GM21576 (cell line): Measurements from ENCODE around the gene MORC2.

Experiments used
- ATAC-seq: cut with Tn5 transposase; IDR thresholded peaks from one replicate; pipeline ENCODE4 v1.9.1; 2021; ENCODE audit warnings: mild to moderate bottlenecking, moderate library complexity; ENCODE audit not compliant: unreplicated experiment

Gene MORC2

DNA sequence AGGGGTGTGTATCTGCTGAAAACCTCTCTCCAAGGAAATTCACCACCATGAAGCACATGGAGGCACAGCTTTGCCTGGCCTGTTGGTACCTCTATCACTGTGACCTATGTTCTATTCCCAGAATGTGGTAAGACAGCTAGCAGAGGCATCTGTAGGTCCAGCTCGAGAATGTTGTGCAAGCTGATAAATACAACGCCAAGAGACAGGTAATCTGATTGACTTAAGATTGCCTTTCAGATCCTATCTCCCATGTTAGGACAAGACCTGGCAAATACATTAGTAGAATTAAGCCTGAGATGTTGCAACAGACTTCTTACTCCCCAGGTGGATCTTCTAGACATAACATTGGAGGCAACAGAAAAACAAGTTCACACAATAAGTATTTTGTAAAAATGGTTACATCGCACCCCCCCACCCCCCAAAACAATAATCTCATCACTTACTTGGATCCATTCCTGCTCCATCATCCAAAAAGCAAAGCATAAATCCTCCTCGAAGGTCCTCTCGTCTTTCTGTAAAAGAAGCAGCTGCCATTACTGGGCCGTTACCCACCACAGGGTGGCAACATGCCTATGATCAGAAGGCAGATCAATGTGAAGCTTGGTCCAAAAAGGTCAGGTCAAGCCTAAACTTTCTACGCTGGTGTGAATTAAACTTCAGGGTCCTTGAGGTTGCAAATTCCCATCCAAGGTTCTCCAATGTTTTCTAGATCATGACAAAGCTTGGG lies 18.5 kb downstream of the MORC2 start:
- no peak for ATAC-seq

GRCh38 chr22:30948930-30949342 lies 19.6 kb downstream of the MORC2 start:
- no peak for ATAC-seq

- no peak for ATAC-seq
Observed at GRCh38 chr22:30947816-30948454, 20.6 kb downstream of the MORC2 start.

GRCh38 chr22:30947173-30947815 lies 21.3 kb downstream of the MORC2 start:
- no peak for ATAC-seq

DNA sequence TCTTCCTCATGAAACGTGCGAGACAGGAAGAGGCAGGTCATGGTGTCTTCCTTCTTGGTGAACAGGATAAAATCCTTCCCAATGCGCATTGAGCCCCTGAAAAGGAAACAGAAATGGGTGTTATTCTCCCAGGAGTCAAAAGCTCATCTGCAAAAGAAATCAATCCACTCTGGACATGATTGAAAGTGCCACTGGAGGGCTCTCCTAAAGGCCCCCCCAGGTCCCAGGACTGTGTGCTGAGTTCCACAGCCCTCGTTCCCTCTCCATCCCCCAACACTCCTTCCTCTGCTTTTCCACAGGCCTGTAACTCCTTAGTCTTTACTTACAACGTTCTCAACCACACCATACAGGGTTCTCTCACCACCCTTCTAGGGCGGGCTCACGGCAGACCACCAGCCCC lies 22.2 kb downstream of the MORC2 start:
- no peak for ATAC-seq

DNA sequence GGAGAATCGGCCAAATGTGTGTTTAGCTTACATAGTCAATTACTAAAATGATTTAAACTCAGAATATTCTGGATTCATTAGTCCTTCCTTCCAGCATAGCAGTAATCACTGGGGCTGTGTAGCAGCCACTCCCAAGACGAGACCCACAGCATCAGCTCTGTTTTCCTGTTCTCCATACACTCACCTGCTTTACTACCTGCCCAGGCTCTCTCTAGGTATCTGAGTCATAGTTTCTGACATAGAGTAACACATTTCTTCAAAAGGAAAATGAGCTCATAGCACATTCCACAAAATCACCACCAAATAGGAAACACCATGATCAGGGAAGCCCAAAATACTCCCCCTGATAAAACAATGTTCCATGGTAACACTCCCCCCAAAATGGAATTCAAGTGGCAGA lies 22.9 kb downstream of the MORC2 start:
- no peak for ATAC-seq

- ATAC-seq = no peak
Observed at GRCh38 chr22:30944986-30945385, 23.6 kb downstream of the MORC2 start.

- no peak for ATAC-seq
Observed at GRCh38 chr22:30943368-30943767, 25.2 kb downstream of the MORC2 start.

GRCh38 chr22:30941363-30941740 lies 27.2 kb downstream of the MORC2 start:
- ATAC-seq = no peak

GRCh38 chr22:30940685-30941362 lies 27.8 kb downstream of the MORC2 start:
- no peak for ATAC-seq

DNA sequence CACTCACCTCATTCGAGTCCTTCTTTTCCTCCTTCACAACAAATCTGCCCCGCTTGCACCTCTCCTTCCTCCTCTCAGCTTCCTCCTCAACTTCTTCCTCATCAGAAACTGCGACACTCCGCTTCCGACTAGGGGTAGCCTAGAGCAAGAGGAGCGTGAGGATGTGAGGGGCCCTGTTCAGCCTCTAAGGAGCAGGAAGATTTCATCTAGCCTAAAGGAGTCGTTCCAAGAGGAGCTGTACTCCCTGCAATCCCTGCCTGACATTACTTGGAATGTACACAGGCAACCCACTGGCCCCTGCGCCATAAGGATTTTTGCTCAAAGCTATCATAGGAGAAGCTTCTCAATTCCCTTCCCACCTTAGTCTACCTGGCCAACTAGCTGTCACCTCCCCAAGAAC lies 34.5 kb downstream of the MORC2 start:
- no peak for ATAC-seq

- no peak for ATAC-seq
Observed at GRCh38 chr22:30933457-30933856, 35.1 kb downstream of the MORC2 start.

DNA sequence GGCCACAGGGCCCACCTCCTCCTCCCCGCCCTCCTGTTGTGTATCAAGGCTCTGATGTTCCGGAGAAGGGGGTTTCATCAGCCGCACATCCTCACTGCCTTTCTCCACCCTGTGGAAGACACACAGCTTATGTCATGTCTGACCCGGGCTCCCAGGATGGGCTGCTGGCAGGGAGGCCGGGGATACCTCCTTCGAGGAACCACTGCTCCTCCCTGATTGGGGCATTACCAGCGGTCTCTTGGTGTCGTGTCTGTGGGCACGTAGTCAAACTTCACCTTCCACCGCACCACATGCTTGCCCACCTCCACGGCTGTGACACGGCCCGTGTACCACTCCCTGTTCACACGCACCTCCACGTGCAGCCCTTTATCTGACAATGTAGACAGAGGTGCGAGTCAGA lies 35.9 kb downstream of the MORC2 start:
- no peak for ATAC-seq

- ATAC-seq = no peak
Observed at GRCh38 chr22:30931541-30932300, 36.9 kb downstream of the MORC2 start.

GRCh38 chr22:30930228-30930627 lies 38.3 kb downstream of the MORC2 start:
- no peak for ATAC-seq

- ATAC-seq = no peak
Observed at GRCh38 chr22:30928401-30928800, 40.2 kb downstream of the MORC2 start.

DNA sequence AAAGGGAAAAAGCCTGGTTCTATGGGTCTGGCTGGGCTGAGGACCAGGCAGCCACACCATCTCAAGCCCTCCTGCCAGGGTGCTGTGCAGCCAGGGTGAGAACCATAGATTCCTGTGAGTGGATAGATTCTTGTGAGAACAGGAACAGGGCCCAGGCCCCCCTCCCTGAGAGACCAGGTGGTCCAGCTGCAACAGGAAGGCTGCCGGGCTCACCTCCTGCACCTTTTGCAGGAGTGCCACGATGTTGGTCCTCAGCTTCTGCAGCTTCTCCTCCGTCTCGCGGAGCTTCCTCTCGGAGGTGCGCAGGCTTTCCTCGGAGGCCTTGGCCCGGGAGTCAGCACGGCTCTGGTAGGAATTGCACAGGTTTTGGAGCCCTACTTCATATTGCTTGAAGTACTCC lies 40.8 kb downstream of the MORC2 start:
- no peak for ATAC-seq

DNA sequence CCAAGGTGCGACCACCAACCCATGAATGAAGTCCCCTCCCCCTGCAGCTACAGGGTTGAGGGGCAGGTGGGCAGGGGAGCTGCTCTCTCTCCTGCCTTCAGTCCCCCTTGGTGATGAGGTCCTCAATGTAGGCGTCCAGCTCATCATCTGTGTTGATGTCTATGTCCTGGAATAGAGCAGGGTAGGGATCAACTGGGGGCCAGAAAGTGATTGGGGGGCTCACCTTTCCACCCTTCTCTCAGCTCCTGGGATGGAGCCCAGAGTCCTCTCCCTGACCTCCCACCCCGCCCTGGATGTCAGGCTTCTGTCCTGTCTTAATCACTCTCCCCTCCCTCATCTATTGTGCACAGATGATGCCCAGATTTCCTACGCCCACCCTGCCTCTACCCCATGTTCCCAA lies 41.9 kb downstream of the MORC2 start:
- ATAC-seq = no peak

DNA sequence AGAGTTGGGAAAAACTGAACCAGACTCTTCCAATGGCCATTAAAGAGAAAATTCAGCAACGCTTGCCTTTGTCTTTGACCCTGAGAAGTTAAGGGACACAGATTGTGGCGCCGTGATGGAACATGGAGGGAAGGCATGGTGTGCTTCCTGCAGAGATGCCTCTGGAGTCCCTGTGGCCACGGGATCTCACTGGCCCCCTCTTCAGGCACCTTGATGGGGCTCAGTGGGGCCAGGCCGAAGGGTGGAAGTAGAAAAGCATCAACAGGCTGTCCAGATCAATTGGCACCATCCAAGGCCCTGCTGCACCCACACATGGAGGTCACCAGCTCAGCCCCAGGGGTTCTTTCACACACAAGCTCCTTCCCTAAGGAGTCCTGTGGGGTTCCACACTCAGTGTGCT lies 42.9 kb downstream of the MORC2 start:
- no peak for ATAC-seq

GRCh38 chr22:30923168-30923900 lies 45.2 kb downstream of the MORC2 start:
- ATAC-seq = no peak
